GM12878 (cell line): ENCODE data around the gene EDARADD. TPM values are rescaled to one million over a fixed set of nuclear protein-coding genes. Genes with fewer than 3 reads are reported as not detected.

ENCODE experiments used
- ATAC-seq: fragments of 200-7000 bp; cut with Tn5 transposase; 3 replicates; pipeline ENCODE4 v1.9.1; 2020; ENCODE audit warnings: mild to moderate bottlenecking, moderate library complexity
- BruUV-seq: library from RNA; stranded (reverse); fragments of 400-500 nt; replicated peaks from 2 replicates; lab custom pipeline; 2021; lab: Mats Ljungman, UMichigan
- CTCF ChIA-PET: fragments of 300-600 bp; sonication (Branson Sonifier 250); formaldehyde crosslinking; extraction: SDS; loops from one replicate; lab custom pipeline; 2021; ENCODE audit warnings: inconsistent platforms; lab: Yijun Ruan, JAX
- POLR2A ChIA-PET: fragments of 350-600 bp; formaldehyde crosslinking; extraction: SDS; loops from one replicate; lab custom pipeline; 2021; ENCODE audit warnings: inconsistent platforms; lab: Charles Lee
- RAD21 ChIA-PET: fragments of 300-600 bp; sonication (Branson Sonifier 250); formaldehyde crosslinking; loops from one replicate; lab custom pipeline; 2023; ENCODE audit warnings: antibody characterized with exemption; ENCODE audit not compliant: unreplicated experiment; lab: Charles Lee
- SMC1A ChIA-PET: fragments of 300-600 bp; sonication (Branson Sonifier 250); formaldehyde crosslinking; loops from one replicate; lab custom pipeline; 2023; ENCODE audit not compliant: unreplicated experiment, uncharacterized antibody; lab: Charles Lee
- DNase-seq: peaks from one replicate; pipeline ENCODE4 v3.0.0-alpha.2; 2011; ENCODE audit warnings: low read depth, low spot score
- FAIRE-seq: peaks from 3 replicates; lab custom pipeline; 2011; peaks lifted over from hg19 to GRCh38; lab: Jason Lieb, UNC
- H2AFZ ChIP-seq: 2 replicates; pipeline ENCODE4 v1.6.0; 2011; ENCODE audit warnings: low read depth, low read length, control low read depth; ENCODE audit not compliant: control insufficient read depth
- H3K27ac ChIP-seq: 2 replicates; pipeline ENCODE4 v1.5.1; 2011; ENCODE audit warnings: control low read depth; ENCODE audit not compliant: control insufficient read depth, insufficient read depth
- H3K27me3 ChIP-seq, 2 experiments: replicated peaks in 1 of 2; 2 replicates each; pipeline versions ENCODE4 v1.6.0 to v1.6.1; 2011; ENCODE audit warnings: low read length in 1 of 2; ENCODE audit not compliant: control insufficient read depth in 2 of 2, insufficient read depth in 2 of 2
- H3K36me3 ChIP-seq, 2 experiments: 2 replicates each; pipeline ENCODE4 v1.5.1; 2011; ENCODE audit warnings: low read length in 1 of 2; ENCODE audit not compliant: control insufficient read depth in 2 of 2, insufficient read depth in 2 of 2
- H3K4me1 ChIP-seq: 2 replicates; pipeline ENCODE4 v1.6.1; 2011; ENCODE audit warnings: mild to moderate bottlenecking, low read length, moderate library complexity, mixed read lengths; ENCODE audit not compliant: control insufficient read depth, insufficient read depth
- H3K4me2 ChIP-seq: 2 replicates; pipeline ENCODE4 v1.6.0; 2011; ENCODE audit warnings: control low read depth; ENCODE audit not compliant: control insufficient read depth, insufficient read depth
- H3K4me3 ChIP-seq: fragments of 200-600 bp; sonication (generic); 2 replicates; pipeline ENCODE4 v1.5.1; 2016
- H3K79me2 ChIP-seq: 2 replicates; pipeline ENCODE4 v1.6.0; 2011; ENCODE audit warnings: low read length; ENCODE audit not compliant: control insufficient read depth, insufficient read depth
- H3K9ac ChIP-seq: 2 replicates; pipeline ENCODE4 v1.8.0; 2011; ENCODE audit warnings: low read length, control low read depth, mixed read lengths; ENCODE audit not compliant: control insufficient read depth, insufficient read depth
- H3K9me3 ChIP-seq: replicated peaks from 3 replicates; pipeline ENCODE4 v1.5.1; 2011; ENCODE audit warnings: mild to moderate bottlenecking, low read length; ENCODE audit not compliant: control insufficient read depth, insufficient read depth
- H4K20me1 ChIP-seq: 2 replicates; pipeline ENCODE4 v1.6.0; 2011; ENCODE audit not compliant: control insufficient read depth, insufficient read depth
- ATF2 ChIP-seq: IDR thresholded peaks from 2 replicates; pipeline ENCODE4 v1.6.1; 2012; ENCODE audit warnings: low read length, inconsistent platforms
- CBFB ChIP-seq: IDR thresholded peaks from 2 replicates; pipeline ENCODE4 v1.6.1; 2016; ENCODE audit warnings: antibody characterized with exemption, low read depth
- CBX3 ChIP-seq: fragments of 200-600 bp; sonication (generic); IDR thresholded peaks from 2 replicates; pipeline ENCODE4 v1.6.1; 2016; ENCODE audit warnings: low read depth, borderline replicate concordance
- ETV6 ChIP-seq, 2 experiments: fragments of 450-650 bp in 1 of 2; IDR thresholded peaks in 1 of 2; conservative IDR thresholded peaks in 1 of 2; 2 replicates each; pipeline ENCODE4 v1.6.1; 2014; ENCODE audit warnings: antibody characterized with exemption in 1 of 2, borderline replicate concordance in 1 of 2, low read depth in 1 of 2, mild to moderate bottlenecking in 1 of 2, moderate library complexity in 1 of 2
- HDAC2 ChIP-seq: fragments of 200-600 bp; sonication (generic); IDR thresholded peaks from 2 replicates; pipeline ENCODE4 v1.6.1; 2017
- HSF1 ChIP-seq: fragments of 150-350 bp; IDR thresholded peaks from 2 replicates; pipeline ENCODE4 v1.6.1; 2014; ENCODE audit warnings: mild to moderate bottlenecking, low read depth, low read length
- IRF4 ChIP-seq: IDR thresholded peaks from 2 replicates; pipeline ENCODE4 v1.6.1; 2011; ENCODE audit warnings: low read depth, low read length
- KAT2A ChIP-seq: conservative IDR thresholded peaks from 2 replicates; pipeline ENCODE4 v1.6.1; 2011; ENCODE audit warnings: low read depth, low read length; ENCODE audit not compliant: control insufficient read depth
- MAX ChIP-seq: IDR thresholded peaks from 2 replicates; pipeline ENCODE4 v1.6.1; 2012; ENCODE audit warnings: low read depth, low read length, improper control_type of control experiment
- NFYA ChIP-seq: IDR thresholded peaks from 2 replicates; pipeline ENCODE4 v1.6.1; 2011; ENCODE audit warnings: low read depth, mild to moderate bottlenecking, low read length, improper control_type of control experiment, borderline replicate concordance
- NRF1 ChIP-seq: conservative IDR thresholded peaks from 2 replicates; pipeline ENCODE4 v1.6.1; 2011; ENCODE audit warnings: mild to moderate bottlenecking, low read depth, low read length, improper control_type of control experiment
- PAX5 ChIP-seq: IDR thresholded peaks from 2 replicates; pipeline ENCODE4 v1.6.1; 2011; ENCODE audit warnings: low read depth, low read length, borderline replicate concordance
- RAD51 ChIP-seq: fragments of 450-650 bp; IDR thresholded peaks from 2 replicates; pipeline ENCODE4 v1.6.1; 2016; ENCODE audit warnings: moderate library complexity, mild to moderate bottlenecking, inconsistent platforms
- SIN3A ChIP-seq: IDR thresholded peaks from 2 replicates; pipeline ENCODE4 v1.6.1; 2012; ENCODE audit warnings: low read depth, low read length, improper control_type of control experiment
- SREBF1 ChIP-seq: IDR thresholded peaks from 2 replicates; pipeline ENCODE4 v1.6.1; 2012; ENCODE audit warnings: mild to moderate bottlenecking, low read length
- USF1 ChIP-seq: IDR thresholded peaks from 2 replicates; pipeline ENCODE4 v1.6.1; 2011; ENCODE audit warnings: borderline replicate concordance, low read depth, mild to moderate bottlenecking, moderate library complexity, mixed read lengths, low read length; ENCODE audit not compliant: insufficient read depth; ENCODE audit errors: extremely low read length
- USF2 ChIP-seq: IDR thresholded peaks from 2 replicates; pipeline ENCODE4 v1.6.1; 2011; ENCODE audit warnings: low read depth, low read length, improper control_type of control experiment, borderline replicate concordance
- ZSCAN29 ChIP-seq: fragments of 450-650 bp; IDR thresholded peaks from 2 replicates; pipeline ENCODE4 v1.6.1; 2017; ENCODE audit warnings: mild to moderate bottlenecking, moderate library complexity
- WGBS: methylation state at CpG from one replicate; pipeline ENCODE4 v1.1.6; 2016; ENCODE audit warnings: low lambda C conversion rate; ENCODE audit not compliant: insufficient replicate concordance, insufficient coverage; ENCODE audit errors: missing lambda C conversion rate; 5-methylcytosine and 5-hydroxymethylcytosine counted together
- in situ Hi-C: fragments of 300-500 bp; cut with MboI; formaldehyde crosslinking; loops from 9 replicates; pipeline ENCODE4 v1.14.3; 2018; ENCODE audit warnings: mixed read lengths
- intact Hi-C: fragments of 100-400 bp; cut with micrococcal nuclease; formaldehyde crosslinking; loops from one replicate; pipeline ENCODE4 v1.14.2; 2022; ENCODE audit not compliant: unreplicated experiment
- polyA plus RNA-seq, 11 experiments: library from polyadenylated mRNA; depleted of rRNA in 4 of 11; unstranded in 6 of 11; stranded (reverse) in 5 of 11; fragments of >200 nt; fragmentation: Nextera tagmentation in 4 of 11; fragmentation: Illumina TruSeq in 1 of 11; extraction: Ambion mirVana in 4 of 11; extraction: Trizol in 1 of 11; gene quantifications; 1 replicate in 1 of 11; 2 replicates in 10 of 11; pipeline versions ENCODE4 v1.2.1 to v1.2.3, GENCODE V29; 2011 to 2016; ENCODE audit warnings: inconsistent platforms in 2 of 11, missing spikeins in 2 of 11, low read depth in 1 of 11
- total RNA-seq, 4 experiments: library from RNA; depleted of rRNA in 3 of 4; stranded (reverse); fragments of >200 nt in 3 of 4; fragmentation: Illumina TruSeq in 1 of 4; extraction: Trizol in 1 of 4; gene quantifications; 2 replicates each; pipeline versions ENCODE4 v1.2.1 to v1.2.3, GENCODE V29; 2013 to 2021

The EDARADD gene
- total and polyA plus RNA-seq, 10 of the 15 experiments (the other 5 are each of a cell fraction or from before 2014, with no cell fraction given) = 0.58 to 6.1 (median 4.7) TPM

- H4K20me1 ChIP-seq = no peaks in the 10 kb centered on the region
- H3K4me3 ChIP-seq = no peak overlapping the region
- POLR2A ChIA-PET = interaction anchor here (0.8 to 1.7 kb wide), 2 partner anchors 32 to 142 kb away, joined by 4 read pairs; partner anchors contain the start of gene EDARADD
- H3K27me3 ChIP-seq = no peaks in the 10 kb centered on the region
- H3K4me1 ChIP-seq = peaks cover 21% of the 10 kb centered on the region
- no peak overlapping the region for H3K27ac ChIP-seq
- WGBS = 88% methylated on average over 3 of the region's 3 CpGs
- no peak overlapping the region for H3K9ac ChIP-seq
- FAIRE-seq = no peak
- SMC1A ChIA-PET = interaction anchor here (1.3 to 1.7 kb wide), 5 partner anchors 32 to 48 kb away, joined by 3 to 5 read pairs (median 4); no protein-coding TSS in a partner anchor
- no peaks in the 10 kb centered on the region for H3K36me3 ChIP-seq
- no peak for ATAC-seq
- no peak overlapping the region for H2AFZ ChIP-seq
- H3K79me2 ChIP-seq = no peaks in the 10 kb centered on the region
- RAD21 ChIA-PET = interaction anchor here (1.0 to 2.3 kb wide), 4 partner anchors 8 to 142 kb away, joined by 3 to 6 read pairs (median 4); no protein-coding TSS in a partner anchor
- H3K9me3 ChIP-seq = no peaks in the 10 kb centered on the region
- no peak for TF ChIP-seq PAX5
- no peak for TF ChIP-seq HSF1
- TF ChIP-seq CBFB = no peak
- TF ChIP-seq USF2 = no peak
- TF ChIP-seq NFYA = no peak
- no peak for TF ChIP-seq HDAC2
- TF ChIP-seq NRF1 = no peak
- TF ChIP-seq ETV6 (conservative IDR thresholded peaks at IDR 0.05 in 1 of 2, IDR thresholded peaks at IDR 0.05 in 1 of 2; ENCODE audit: borderline replicate concordance in 1 of 2, low read depth in 1 of 2) = no peak
- no peak for TF ChIP-seq RAD51
- no peak for TF ChIP-seq IRF4
- TF ChIP-seq SREBF1 = no peak
- TF ChIP-seq MAX = no peak
- TF ChIP-seq SIN3A = no peak
- TF ChIP-seq ZSCAN29 = no peak
- no peak for TF ChIP-seq ATF2
- TF ChIP-seq USF1 = no peak
- TF ChIP-seq KAT2A = no peak
- no peak for TF ChIP-seq CBX3
- CTCF ChIA-PET = interaction anchor here (1.7 to 1.8 kb wide), 2 partner anchors 9 to 46 kb away, joined by 3 to 4 read pairs; no protein-coding TSS in a partner anchor
- no TSS peak for BruUV-seq
- intact Hi-C loops (no loop called here), in situ Hi-C loops (no loop called here)
- no peak for DNase-seq
- H3K4me2 ChIP-seq = no peak overlapping the region
These were observed 32.1 kb downstream of the EDARADD start for GRCh38 chr1:236426215-236426614.
